ENCODE measurements around the gene ZNF473.

The ZNF473 gene

GRCh38 chr19:50003810-50004419 is 21.9 kb upstream of the ZNF473 start:
- DNase-seq: no peak

DNA sequence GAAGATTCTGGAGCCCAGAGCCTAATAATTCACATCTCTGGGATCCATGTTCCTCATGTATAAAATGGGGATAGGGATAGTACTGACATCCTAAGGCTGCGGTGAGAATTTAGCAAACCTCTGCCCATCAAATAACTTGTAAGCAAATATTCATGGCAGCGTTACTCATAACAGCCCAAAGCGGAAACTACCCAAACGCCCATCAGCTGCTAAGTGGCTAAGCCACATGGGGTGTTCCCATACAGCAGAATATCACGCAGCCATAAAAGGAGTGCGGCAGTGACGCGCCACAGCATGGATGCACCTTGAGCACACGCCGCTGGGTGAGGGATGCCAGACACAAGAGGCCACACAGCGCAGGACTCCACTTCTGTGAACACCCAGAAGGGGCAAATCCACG is 20.4 kb upstream of the ZNF473 start:
- no peak for DNase-seq

- DNase-seq: no peak
Measured at GRCh38 chr19:50007170-50007569, 18.6 kb upstream of the ZNF473 start.

- DNase-seq: no peak
Measured at GRCh38 chr19:50007947-50008346, 17.9 kb upstream of the ZNF473 start.

GRCh38 chr19:50008532-50008931 is 17.3 kb upstream of the ZNF473 start:
- DNase-seq: no peak

DNA sequence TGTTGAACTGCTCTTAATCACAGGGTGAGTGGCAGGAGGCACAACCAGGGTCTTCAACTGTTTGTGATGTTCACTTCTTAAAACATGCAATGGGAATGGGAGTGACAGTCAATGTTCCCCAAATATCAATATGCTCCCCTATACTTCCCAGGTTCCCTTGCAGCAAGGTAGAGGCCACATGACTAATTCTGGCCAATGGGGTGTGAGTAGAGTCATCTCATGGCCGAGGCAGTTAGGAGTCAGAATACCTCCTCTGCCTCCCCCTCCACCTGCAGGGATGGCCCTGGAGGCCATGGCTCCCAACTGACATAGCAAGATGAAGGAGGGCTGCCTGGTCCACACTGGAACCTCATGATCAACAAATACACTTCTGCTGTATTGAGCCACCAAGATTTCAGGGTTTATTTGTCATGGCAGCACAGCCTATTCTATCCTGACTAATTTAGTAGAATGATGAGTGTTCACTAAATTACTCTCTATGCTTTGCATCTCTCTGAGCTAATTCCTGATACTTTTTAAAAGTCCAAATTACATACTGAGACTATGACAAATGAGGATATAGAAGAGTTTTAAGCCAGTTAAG is 9.5 kb upstream of the ZNF473 start:
- DNase-seq: no peak

DNA sequence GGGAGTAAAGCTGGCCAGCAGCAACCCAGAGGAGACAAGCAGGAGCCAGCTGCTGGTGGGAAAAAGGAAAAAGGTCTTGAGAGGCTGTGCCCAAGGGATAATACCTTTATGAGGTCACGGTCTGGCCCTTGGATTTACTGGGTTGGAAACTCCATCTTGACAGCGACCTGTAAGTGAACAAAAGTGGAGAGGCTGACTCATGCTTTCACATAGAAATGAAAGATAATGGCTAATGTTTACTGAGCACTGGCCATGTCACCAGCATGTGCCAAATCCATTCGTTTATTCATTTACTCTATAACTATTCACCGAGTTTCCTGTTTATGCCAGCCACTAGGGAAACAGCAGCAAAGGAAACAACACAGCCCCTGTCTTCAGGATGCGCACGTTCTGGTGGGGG is 5.3 kb upstream of the ZNF473 start:
- DNase-seq: no peak

GRCh38 chr19:50022823-50023222 is 3.0 kb upstream of the ZNF473 start:
- DNase-seq: no peak

GRCh38 chr19:50024719-50025021 is 1.1 kb upstream of the ZNF473 start:
- DNase-seq: no peak

DNA sequence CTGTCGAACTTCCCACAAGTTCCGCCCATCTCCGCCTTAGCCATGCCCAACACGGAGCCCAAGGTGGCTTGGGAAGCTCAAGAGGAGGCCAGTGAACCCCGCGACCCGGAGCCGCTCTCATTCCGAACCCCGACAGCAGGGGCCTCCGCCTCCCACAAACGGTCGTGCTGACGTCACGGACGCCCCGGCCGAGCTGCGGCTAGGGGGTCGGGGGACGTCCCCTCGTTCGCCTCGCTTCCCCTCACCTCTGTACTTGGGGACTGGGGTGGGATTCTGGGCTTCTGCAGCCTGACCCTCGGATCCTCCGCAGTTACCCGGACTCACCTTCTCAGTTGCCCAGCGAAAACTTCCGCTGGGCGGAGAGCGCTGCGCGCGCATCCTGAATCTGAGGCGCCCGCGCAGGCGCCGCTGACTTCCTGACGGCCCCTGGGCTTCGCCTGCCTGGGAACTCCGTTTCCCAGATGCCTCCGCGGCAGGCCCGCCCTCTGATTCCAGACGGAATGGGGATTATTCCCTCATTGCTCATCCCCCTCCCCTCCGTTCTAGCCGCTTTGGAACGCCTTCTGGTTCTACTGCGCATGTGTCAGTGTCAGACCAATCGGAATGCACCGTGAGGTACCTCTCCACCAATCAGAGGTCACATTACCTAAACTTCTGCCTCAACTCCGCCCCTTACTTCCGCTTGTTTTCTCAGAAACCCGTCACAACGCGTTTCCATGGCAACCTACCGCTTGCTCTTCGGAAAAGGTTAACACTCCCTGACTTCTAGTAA is 597 bp upstream of the ZNF473 start, which contains the start of gene VRK3:
Gene VRK3 (minus strand): TSS at position 351 of the 772 bp plus-strand sequence. CDS start 9,210 bp downstream, outside the sequence.
- DNase-seq: peak; percentile 100

GRCh38 chr19:50026550-50026906 is 723 bp downstream of the ZNF473 start:
- no peak for DNase-seq

DNA sequence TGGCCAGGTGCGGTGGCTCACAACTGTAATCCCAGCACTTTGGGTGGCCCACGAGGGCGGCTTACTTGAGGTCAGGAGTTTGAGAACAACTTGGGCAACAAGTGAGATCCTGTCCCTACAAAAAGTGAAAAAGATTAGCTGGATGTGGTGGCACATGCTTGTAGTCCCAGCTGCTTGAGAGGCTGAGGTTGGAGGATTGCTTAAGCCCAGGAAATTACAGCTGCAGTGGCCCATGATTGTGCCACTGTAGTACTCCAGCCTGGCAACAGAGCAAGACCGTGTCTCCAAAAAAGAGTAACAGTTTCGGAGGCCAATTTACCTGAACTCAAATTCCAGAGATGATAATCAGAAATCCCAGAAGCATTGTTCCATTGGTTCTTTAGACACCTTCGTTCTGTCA is 4.4 kb downstream of the ZNF473 start:
- no peak for DNase-seq

- no peak for DNase-seq
Measured at GRCh38 chr19:50030937-50031336, 5.1 kb downstream of the ZNF473 start.

- DNase-seq: no peak
Measured at GRCh38 chr19:50036908-50037307, 11.1 kb downstream of the ZNF473 start.

GRCh38 chr19:50039968-50040367 is 14.2 kb downstream of the ZNF473 start:
- DNase-seq: no peak

- no peak for DNase-seq
Measured at GRCh38 chr19:50040967-50041366, 15.2 kb downstream of the ZNF473 start.

GRCh38 chr19:50042363-50043024 is 16.7 kb downstream of the ZNF473 start:
- DNase-seq: no peak

GRCh38 chr19:50043967-50044366 is 18.2 kb downstream of the ZNF473 start:
- no peak for DNase-seq

GRCh38 chr19:50044922-50045321 is 19.1 kb downstream of the ZNF473 start:
- DNase-seq: no peak

DNA sequence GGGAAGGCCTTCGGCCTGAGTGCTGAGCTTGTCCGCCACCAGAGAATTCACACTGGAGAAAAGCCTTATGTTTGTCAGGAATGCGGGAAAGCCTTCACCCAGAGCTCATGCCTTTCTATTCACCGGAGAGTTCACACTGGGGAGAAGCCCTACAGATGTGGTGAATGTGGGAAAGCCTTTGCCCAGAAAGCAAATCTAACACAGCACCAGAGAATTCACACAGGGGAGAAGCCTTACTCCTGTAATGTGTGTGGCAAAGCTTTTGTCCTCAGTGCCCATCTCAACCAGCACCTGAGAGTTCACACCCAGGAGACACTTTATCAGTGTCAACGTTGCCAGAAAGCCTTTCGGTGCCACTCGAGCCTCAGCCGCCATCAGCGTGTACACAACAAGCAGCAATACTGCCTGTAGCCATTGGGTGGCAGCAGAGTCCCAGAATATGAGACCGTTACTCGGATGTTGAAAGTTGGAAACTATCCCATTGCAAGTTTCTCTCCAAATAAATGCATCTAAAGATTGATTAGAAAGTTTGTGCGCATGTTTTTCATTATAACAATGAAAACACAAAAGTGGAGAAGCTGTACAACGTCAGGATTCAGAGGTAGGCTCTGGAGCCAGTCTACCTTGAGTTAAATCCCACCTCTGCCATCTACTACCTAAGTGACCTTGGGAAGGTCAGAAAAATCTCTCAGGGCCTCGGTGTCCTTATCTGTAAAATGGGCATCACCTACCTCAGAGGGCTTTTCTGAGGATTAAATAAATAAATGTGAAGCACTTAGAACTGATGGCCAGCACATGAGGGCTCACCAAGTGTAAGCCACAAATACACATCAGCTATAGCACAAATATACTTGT is 21.1 kb downstream of the ZNF473 start:
- no peak for DNase-seq

DNA sequence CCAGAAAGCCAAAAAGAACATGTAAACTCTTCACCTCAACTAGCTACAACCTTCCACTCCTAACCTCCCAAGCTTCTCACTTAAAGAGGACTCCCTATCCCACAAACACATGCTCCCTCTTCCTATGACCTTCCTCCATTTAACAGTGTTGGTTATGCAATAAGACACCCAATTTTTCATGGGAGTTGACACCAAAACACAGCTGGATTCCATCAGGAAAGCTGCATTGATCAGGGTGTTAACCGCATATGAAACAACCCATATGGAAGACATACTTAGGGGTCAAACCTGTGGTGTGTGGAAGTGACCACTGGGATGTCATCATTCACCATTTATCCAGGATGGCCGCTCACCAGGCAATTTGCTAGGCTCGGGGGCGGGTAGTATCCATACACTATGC is 21.9 kb downstream of the ZNF473 start:
- no peak for DNase-seq

GRCh38 chr19:50050406-50051227 is 24.8 kb downstream of the ZNF473 start:
- DNase-seq: peak; percentile 19

Data from NCI-H1694 treated with DMSO at 0.1 percent for 48 hours (cell line).